Measurements from ENCODE around the gene SNTA1. TPM values are rescaled to one million over a fixed set of nuclear protein-coding genes. Genes with fewer than 3 reads are reported as not detected.

Gene SNTA1
- total and polyA plus RNA-seq, 2 of the 13 experiments (the other 11 are each of a cell fraction or from before 2014, with no cell fraction given) = 16.4 to 18.3 TPM

DNA sequence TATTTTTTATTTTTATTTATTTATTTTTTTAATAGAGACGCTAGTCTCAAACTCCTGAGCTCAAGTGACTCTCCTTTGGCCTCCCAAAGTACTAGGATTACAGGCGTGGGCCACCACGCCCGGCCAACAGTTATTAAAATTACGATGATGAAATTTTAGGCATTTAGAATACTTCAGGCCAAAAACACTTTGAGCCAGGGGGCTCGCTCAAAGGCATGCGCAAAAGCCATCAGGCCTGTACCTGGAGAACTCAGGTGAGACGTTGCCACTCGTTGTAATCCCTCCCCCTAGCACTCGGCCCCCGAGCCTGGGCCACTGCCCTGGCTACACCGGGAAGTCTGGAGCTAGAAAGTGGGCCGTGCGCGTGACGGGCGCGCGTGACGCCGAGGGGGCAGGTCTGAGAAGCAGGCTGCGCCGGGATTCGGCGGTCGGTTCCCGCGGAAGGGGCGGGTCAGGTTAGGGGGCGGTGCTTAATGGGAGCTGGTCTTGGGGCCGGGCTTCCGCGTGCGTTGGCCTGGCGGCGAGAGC lies 46.0 kb upstream of the SNTA1 start (continued):
- TF ChIP-seq, protein P1, sequence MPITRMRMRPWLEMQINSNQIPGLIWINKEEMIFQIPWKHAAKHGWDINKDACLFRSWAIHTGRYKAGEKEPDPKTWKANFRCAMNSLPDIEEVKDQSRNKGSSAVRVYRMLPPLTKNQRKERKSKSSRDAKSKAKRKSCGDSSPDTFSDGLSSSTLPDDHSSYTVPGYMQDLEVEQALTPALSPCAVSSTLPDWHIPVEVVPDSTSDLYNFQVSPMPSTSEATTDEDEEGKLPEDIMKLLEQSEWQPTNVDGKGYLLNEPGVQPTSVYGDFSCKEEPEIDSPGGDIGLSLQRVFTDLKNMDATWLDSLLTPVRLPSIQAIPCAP (CRISPR knock-in tag; IDR thresholded peaks at IDR 0.05; ENCODE audit: low read depth) = 0 out of 2 replicates have a peak, but pooled peaks have one; percentile 67
- TF ChIP-seq XBP1 (CRISPR knock-in tag; IDR thresholded peaks at IDR 0.05) (no peak), ZNF282 (IDR thresholded peaks at IDR 0.05; ENCODE audit: partially characterized antibody) (no peak), MYNN (CRISPR knock-in tag; IDR thresholded peaks at IDR 0.05; ENCODE audit: low read depth) (peak; percentile 70; the same call in 1 of the 2 replicates), SMAD1 (CRISPR knock-in tag; IDR thresholded peaks at IDR 0.05; ENCODE audit: borderline replicate concordance, low read depth) (no peak; the same call in 1 of the 2 replicates), STAT5B (CRISPR knock-in tag; IDR thresholded peaks at IDR 0.05) (0 out of 2 replicates have a peak, but pooled peaks have one; percentile 51), ZFP36 (IDR thresholded peaks at IDR 0.05; ENCODE audit: borderline replicate concordance, low read depth, low read length, partially characterized antibody) (no peak), ZNF180 (CRISPR knock-in tag; IDR thresholded peaks at IDR 0.05; ENCODE audit: borderline replicate concordance, low read depth) (no peak), BORCS8-MEF2B (CRISPR knock-in tag; IDR thresholded peaks at IDR 0.05) (peak; percentile 85)
- TF ChIP-seq, protein P2, sequence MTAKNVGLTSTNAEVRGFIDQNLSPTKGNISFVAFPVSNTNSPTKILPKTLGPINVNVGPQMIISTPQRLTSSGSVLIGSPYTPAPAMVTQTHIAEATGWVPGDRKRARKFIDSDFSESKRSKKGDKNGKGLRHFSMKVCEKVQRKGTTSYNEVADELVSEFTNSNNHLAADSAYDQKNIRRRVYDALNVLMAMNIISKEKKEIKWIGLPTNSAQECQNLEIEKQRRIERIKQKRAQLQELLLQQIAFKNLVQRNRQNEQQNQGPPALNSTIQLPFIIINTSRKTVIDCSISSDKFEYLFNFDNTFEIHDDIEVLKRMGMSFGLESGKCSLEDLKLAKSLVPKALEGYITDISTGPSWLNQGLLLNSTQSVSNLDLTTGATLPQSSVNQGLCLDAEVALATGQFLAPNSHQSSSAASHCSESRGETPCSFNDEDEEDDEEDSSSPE (CRISPR knock-in tag; IDR thresholded peaks at IDR 0.05) = peak; percentile 94
- TF ChIP-seq, protein P3, sequence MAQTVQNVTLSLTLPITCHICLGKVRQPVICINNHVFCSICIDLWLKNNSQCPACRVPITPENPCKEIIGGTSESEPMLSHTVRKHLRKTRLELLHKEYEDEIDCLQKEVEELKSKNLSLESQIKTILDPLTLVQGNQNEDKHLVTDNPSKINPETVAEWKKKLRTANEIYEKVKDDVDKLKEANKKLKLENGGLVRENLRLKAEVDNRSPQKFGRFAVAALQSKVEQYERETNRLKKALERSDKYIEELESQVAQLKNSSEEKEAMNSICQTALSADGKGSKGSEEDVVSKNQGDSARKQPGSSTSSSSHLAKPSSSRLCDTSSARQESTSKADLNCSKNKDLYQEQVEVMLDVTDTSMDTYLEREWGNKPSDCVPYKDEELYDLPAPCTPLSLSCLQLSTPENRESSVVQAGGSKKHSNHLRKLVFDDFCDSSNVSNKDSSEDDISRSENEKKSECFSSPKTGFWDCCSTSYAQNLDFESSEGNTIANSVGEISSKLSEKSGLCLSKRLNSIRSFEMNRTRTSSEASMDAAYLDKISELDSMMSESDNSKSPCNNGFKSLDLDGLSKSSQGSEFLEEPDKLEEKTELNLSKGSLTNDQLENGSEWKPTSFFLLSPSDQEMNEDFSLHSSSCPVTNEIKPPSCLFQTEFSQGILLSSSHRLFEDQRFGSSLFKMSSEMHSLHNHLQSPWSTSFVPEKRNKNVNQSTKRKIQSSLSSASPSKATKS (CRISPR knock-in tag; IDR thresholded peaks at IDR 0.05) = no peak; the same call in 1 of the 2 replicates
- TF ChIP-seq, protein P4, sequence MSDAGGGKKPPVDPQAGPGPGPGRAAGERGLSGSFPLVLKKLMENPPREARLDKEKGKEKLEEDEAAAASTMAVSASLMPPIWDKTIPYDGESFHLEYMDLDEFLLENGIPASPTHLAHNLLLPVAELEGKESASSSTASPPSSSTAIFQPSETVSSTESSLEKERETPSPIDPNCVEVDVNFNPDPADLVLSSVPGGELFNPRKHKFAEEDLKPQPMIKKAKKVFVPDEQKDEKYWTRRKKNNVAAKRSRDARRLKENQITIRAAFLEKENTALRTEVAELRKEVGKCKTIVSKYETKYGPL (CRISPR knock-in tag; IDR thresholded peaks at IDR 0.05) = peak; percentile 68; the same call in 1 of the 2 replicates
- TF ChIP-seq, protein P5, sequence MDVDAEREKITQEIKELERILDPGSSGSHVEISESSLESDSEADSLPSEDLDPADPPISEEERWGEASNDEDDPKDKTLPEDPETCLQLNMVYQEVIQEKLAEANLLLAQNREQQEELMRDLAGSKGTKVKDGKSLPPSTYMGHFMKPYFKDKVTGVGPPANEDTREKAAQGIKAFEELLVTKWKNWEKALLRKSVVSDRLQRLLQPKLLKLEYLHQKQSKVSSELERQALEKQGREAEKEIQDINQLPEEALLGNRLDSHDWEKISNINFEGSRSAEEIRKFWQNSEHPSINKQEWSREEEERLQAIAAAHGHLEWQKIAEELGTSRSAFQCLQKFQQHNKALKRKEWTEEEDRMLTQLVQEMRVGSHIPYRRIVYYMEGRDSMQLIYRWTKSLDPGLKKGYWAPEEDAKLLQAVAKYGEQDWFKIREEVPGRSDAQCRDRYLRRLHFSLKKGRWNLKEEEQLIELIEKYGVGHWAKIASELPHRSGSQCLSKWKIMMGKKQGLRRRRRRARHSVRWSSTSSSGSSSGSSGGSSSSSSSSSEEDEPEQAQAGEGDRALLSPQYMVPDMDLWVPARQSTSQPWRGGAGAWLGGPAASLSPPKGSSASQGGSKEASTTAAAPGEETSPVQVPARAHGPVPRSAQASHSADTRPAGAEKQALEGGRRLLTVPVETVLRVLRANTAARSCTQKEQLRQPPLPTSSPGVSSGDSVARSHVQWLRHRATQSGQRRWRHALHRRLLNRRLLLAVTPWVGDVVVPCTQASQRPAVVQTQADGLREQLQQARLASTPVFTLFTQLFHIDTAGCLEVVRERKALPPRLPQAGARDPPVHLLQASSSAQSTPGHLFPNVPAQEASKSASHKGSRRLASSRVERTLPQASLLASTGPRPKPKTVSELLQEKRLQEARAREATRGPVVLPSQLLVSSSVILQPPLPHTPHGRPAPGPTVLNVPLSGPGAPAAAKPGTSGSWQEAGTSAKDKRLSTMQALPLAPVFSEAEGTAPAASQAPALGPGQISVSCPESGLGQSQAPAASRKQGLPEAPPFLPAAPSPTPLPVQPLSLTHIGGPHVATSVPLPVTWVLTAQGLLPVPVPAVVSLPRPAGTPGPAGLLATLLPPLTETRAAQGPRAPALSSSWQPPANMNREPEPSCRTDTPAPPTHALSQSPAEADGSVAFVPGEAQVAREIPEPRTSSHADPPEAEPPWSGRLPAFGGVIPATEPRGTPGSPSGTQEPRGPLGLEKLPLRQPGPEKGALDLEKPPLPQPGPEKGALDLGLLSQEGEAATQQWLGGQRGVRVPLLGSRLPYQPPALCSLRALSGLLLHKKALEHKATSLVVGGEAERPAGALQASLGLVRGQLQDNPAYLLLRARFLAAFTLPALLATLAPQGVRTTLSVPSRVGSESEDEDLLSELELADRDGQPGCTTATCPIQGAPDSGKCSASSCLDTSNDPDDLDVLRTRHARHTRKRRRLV (CRISPR knock-in tag; IDR thresholded peaks at IDR 0.05) = peak; percentile 24; the same call in 1 of the 2 replicates
